ENCODE measurements around the gene HOXB3. TPM values are rescaled to one million over a fixed set of nuclear protein-coding genes. Genes with fewer than 3 reads are reported as not detected.

The HOXB3 gene
- total RNA-seq, 1 donor from 2014 or later = 2.5 TPM

DNA sequence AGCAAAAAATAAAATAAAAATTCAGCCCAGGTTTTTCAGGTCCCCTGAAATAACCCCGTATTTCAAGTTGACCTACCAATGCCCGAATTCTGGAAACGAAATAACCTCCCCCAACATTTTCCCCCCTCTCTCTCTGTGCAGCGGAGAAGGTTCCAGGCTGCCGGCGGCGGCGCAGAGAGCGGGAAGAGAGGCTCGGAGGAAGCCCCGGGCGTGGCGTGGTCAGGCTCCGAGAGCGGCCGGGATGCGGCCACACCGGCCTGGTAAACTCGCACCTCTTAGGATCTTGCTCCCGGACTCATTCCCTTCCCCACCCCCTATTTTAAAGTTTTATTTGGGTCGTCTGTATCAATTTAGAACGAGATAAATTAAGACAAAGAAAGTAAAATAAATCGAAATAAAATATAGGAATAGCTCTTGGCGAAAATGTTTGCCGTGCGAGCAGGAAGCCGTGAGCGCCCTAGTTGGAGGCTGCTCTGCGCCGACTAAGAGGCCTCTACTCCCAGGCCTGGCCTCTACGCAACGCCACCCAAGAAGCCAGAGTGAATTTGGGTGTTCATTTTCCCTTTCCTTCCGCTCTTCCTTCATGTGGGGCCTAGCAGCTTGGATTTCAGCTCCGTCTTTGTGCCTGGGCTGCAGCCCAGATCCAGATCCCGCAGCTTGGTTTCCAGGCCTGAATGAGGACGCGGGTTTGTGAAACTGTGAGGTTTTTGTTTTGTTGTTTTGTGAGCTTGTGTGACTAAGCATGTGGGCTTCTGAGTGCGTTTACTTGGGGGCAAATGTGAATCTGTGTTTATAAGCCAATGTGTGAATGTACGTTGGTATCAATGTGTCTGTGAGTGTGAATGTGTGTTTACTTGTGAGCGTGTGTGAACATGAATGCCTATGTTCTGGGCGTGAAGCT, 16.2 kb upstream of the HOXB3 start:
- peak overlapping the region; percentile 6 for H3K27ac Mint-ChIP-seq
- no peaks in the 10 kb centered on the region for H3K9me3 Mint-ChIP-seq
- peaks cover 78% of the 10 kb centered on the region for H3K27me3 Mint-ChIP-seq (ENCODE audit: insufficient read depth)
- H3K4me1 Mint-ChIP-seq (ENCODE audit: low read depth) = peaks cover 6% of the 10 kb centered on the region
- H3K36me3 Mint-ChIP-seq (ENCODE audit: low read depth) = no peaks in the 10 kb centered on the region
- DNase-seq (ENCODE audit: low spot score) = no peak
- H3K4me3 Mint-ChIP-seq = no peak overlapping the region
- intact Hi-C loops (cut with micrococcal nuclease) = no loop called here

DNA sequence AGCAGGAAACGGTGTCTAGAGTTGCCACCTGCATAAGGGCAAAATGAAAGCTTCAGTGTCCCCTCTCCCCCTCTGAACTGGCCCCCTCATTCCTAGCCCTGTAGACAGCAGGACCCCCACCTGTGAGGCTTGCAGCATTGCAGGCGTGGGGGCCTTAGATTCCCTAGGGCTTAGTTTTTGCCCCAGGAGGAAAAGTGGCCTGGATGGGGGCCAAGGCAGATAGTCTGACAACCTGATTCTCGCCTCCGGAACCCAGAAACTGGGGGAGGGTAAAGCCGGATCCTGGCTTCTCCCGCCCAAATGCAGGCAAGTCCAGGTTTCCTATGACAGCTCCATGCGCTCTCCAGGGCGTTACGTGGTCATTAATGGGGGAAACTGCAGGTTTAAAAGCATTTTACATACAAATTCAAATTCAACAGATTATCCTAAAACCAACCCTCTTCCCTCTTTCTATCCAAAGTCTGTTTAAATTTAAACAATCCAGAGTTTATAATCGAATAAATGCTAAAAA, 15.4 kb upstream of the HOXB3 start:
- H3K4me3 Mint-ChIP-seq = no peak overlapping the region
- no peak for DNase-seq (ENCODE audit: low spot score)
- H3K27ac Mint-ChIP-seq = no peak overlapping the region
- H3K9me3 Mint-ChIP-seq = no peaks in the 10 kb centered on the region
- no peaks in the 10 kb centered on the region for H3K36me3 Mint-ChIP-seq (ENCODE audit: low read depth)
- H3K4me1 Mint-ChIP-seq (ENCODE audit: low read depth) = no peaks in the 10 kb centered on the region
- peaks cover 78% of the 10 kb centered on the region for H3K27me3 Mint-ChIP-seq (ENCODE audit: insufficient read depth)
- intact Hi-C loops (cut with micrococcal nuclease) = no loop called here

GRCh38 chr17:48604770-48605329, 14.8 kb upstream of the HOXB3 start, which contains the start of gene HOXB6:
Gene HOXB6, minus strand, starts transcription at chr17:48604986. Its CDS starts 6,836 bp downstream, at chr17:48598150.
- H3K9me3 Mint-ChIP-seq = no peaks in the 10 kb centered on the region
- H3K36me3 Mint-ChIP-seq (ENCODE audit: low read depth) = no peaks in the 10 kb centered on the region
- H3K4me1 Mint-ChIP-seq (ENCODE audit: low read depth) = no peaks in the 10 kb centered on the region
- H3K4me3 Mint-ChIP-seq = no peak within 1 kb of the TSS
- no peak for DNase-seq (ENCODE audit: low spot score)
- no peak within 1 kb of the TSS for H3K27ac Mint-ChIP-seq
- peaks cover 82% of the 10 kb centered on the region for H3K27me3 Mint-ChIP-seq (ENCODE audit: insufficient read depth)
- intact Hi-C loops (cut with micrococcal nuclease) = no loop called here

DNA sequence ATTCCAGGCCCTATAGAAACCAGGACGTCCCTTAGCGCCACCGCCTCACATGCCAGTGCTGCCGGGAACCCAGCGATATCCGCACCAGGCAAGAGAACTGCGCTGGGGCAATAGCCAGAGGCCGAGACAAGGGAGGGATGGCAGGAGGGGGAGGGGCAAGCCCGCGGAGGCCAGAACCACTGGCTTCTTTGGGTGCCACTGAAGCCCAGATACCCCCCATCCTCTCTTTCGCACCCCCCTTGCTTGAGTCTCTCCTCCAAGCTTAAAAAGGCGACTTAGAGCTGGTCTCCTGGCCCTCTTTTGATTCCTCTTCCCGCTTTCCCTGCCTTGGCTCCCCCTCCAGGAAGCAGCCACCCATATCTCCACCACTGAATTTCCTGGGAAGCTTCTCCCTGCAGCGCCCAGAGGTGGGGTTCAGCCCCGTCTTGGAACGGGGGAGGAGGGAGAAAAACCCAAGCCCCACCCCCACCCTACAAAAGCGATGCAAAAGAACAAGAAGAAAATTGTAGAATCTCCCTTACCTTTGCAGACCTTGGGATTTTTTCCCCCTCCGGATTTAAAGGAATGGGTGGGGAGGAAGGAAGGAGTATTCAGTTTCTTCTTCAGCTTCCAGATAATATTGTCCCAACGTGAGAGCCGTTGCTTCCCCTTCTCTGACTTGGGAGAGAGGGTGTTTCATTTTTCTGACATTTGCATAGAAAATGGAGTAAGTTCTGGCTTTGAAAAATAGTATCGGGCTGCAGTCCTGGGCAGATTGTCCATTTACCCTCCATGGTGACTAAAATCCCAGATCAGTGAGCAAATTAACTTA, 14.1 kb upstream of the HOXB3 start:
- Mint-ChIP-seq H3K27me3 (ENCODE audit: insufficient read depth) (peaks cover 85% of the 10 kb centered on the region), H3K9me3 (no peaks in the 10 kb centered on the region), H3K27ac (no peak overlapping the region), H3K4me1 (ENCODE audit: low read depth) (no peaks in the 10 kb centered on the region), H3K4me3 (no peak overlapping the region), H3K36me3 (ENCODE audit: low read depth) (no peaks in the 10 kb centered on the region)
- no peak for DNase-seq (ENCODE audit: low spot score)
- intact Hi-C loops (cut with micrococcal nuclease) = no loop called here

DNA sequence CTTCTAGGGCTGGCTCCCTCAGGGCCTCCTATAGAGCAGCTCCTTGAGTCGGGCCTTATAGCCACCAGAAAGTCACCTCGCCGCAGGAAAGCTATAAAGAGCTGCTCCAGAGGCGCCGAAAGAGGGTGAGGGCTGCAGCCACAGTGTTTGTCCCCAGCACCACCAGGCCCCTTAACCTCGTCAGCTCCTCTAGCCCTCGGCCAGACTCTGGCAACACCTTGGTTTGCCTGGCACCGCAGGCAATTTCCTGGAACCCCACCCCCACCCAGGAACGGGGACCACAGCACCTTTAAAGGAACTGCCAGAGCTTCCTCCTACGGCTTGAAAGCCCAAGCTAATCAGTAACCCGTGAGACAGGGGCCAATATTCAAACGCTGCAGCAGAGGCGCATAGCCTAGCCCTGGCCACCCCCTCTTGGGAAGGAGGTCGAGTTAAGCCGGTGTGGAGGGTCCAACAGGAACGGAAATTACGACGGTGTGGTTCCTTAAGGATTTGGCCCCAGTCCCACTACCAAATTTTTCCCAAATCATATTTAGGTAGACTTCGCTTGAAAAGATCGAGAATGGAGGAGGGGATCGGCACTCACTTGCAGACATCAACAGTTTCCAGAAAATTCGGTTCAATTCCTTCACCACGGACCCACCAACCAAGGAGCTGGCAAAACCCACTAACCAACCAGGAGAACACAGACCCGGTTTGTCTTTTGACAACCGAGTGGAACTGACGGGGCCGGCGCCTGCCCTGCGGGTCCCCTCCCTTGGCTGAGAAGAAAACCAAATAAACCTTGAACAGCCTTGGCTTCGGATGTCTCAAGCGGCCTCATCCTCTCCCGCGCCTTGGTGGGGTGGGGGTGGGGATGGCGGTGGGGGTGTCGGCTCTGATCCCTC, 11.7 kb upstream of the HOXB3 start:
- Mint-ChIP-seq H3K27ac (no peak overlapping the region), H3K9me3 (no peaks in the 10 kb centered on the region), H3K4me3 (no peak overlapping the region), H3K27me3 (ENCODE audit: insufficient read depth) (peaks cover 91% of the 10 kb centered on the region), H3K4me1 (ENCODE audit: low read depth) (peaks cover 22% of the 10 kb centered on the region), H3K36me3 (ENCODE audit: low read depth) (no peaks in the 10 kb centered on the region)
- no peak for DNase-seq (ENCODE audit: low spot score)
- intact Hi-C loops (cut with micrococcal nuclease) = no loop called here

DNA sequence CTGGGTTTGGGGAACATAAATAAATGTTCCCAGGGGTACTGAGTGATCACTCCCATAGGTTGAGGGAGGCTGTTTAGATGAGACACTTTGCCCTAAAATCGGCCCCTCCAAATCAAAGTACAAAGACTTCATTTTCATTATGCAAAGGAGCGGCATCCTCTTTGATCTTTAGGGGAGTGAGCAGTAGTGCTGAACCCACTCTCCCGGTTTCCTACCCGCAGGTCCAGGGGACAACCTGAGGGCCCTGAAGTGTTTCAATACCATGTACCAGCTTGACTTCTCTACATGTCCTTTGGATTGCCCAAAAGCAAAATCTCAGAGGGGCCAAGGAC, 11.1 kb upstream of the HOXB3 start:
- Mint-ChIP-seq H3K9me3 (no peaks in the 10 kb centered on the region), H3K4me3 (no peak overlapping the region), H3K4me1 (ENCODE audit: low read depth) (peaks cover 28% of the 10 kb centered on the region), H3K27me3 (ENCODE audit: insufficient read depth) (peaks cover 91% of the 10 kb centered on the region), H3K27ac (no peak overlapping the region), H3K36me3 (ENCODE audit: low read depth) (peaks cover 2% of the 10 kb centered on the region)
- intact Hi-C loops (cut with micrococcal nuclease) = no loop called here
- no peak for DNase-seq (ENCODE audit: low spot score)

DNA sequence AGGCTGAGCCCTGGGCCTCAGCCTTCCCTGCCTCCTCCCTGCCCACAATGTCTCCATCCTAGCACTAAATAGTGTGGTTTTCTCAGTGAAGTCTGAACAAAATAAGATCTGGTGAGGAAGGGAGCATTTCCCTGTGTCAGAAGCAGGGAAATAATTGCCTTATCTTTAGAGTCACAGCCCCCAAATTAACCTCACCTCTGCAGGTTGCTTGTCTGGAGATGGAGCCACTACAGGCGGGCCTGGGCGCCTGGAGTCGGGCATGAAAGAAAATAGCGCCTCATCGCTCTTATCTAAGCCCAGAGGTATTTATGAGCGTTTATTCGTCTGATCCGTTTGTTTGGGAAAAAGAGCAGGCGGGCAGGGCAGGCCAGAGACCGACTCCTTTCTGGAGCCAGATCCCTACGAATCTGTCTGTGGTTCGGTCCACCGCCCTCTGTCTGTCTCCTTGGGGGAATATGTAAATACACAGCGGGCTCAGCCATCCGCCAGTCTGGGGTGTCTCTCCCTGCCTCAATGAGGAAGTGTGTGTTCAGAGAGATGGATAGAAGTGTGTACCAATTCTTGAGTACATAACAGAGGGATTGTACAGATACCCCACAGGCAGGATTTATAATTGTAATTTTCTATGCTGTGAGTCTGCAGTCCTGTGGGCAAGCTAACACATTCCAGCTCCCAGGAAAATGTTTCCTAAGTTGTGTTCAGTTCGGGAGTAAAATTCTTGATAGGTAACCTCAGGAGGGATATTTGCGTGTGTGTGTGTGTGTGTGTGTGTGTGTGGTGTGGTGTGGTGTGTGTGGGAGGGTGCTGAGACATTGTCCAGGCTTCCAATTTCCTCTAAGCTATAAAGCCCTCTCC, 10.4 kb upstream of the HOXB3 start:
- intact Hi-C loops (cut with micrococcal nuclease) = no loop called here
- Mint-ChIP-seq H3K27me3 (ENCODE audit: insufficient read depth) (peaks cover 91% of the 10 kb centered on the region), H3K4me1 (ENCODE audit: low read depth) (peaks cover 30% of the 10 kb centered on the region), H3K27ac (no peak overlapping the region), H3K36me3 (ENCODE audit: low read depth) (peaks cover 2% of the 10 kb centered on the region), H3K9me3 (no peaks in the 10 kb centered on the region), H3K4me3 (no peak overlapping the region)
- no peak for DNase-seq (ENCODE audit: low spot score)

- H3K36me3 Mint-ChIP-seq (ENCODE audit: low read depth) = peaks cover 2% of the 10 kb centered on the region
- intact Hi-C loops (cut with micrococcal nuclease) = loop anchor here (10.0 kb wide), 1 partner anchor 465 kb away; no protein-coding TSS in a partner anchor
- H3K4me3 Mint-ChIP-seq = no peak overlapping the region
- no peak overlapping the region for H3K27ac Mint-ChIP-seq
- no peaks in the 10 kb centered on the region for H3K9me3 Mint-ChIP-seq
- peaks cover 91% of the 10 kb centered on the region for H3K27me3 Mint-ChIP-seq (ENCODE audit: insufficient read depth)
- peaks cover 33% of the 10 kb centered on the region for H3K4me1 Mint-ChIP-seq (ENCODE audit: low read depth)
- no peak for DNase-seq (ENCODE audit: low spot score)
These were observed 9.3 kb upstream of the HOXB3 start for GRCh38 chr17:48599354-48599753.

DNA sequence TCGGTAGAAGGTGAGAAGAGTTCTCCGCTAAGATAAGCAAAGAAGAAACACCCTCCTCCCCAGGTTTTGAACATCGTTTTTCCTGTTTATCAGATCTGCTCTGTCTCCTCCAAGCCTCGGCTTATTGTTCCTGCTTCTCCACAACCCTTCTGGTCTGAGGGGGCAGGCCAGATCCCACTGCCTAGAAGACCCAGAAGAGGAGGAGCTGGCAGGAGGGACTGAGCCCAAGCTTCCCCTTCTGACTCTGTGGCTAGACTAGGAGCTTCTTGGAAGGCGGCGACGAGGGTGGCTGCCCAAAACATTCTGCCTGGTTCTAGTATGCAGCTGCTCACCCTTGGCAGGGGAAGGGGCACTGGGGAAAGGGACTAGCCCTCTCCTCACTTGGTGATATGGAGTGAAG, 8.7 kb upstream of the HOXB3 start:
- peak overlapping the region; percentile 42 for H3K27ac Mint-ChIP-seq
- no peak for DNase-seq (ENCODE audit: low spot score)
- intact Hi-C loops (cut with micrococcal nuclease) = loop anchor here (10.0 kb wide), 1 partner anchor 464 kb away; no protein-coding TSS in a partner anchor
- peaks cover 86% of the 10 kb centered on the region for H3K27me3 Mint-ChIP-seq (ENCODE audit: insufficient read depth)
- no peaks in the 10 kb centered on the region for H3K9me3 Mint-ChIP-seq
- H3K4me1 Mint-ChIP-seq (ENCODE audit: low read depth) = peaks cover 37% of the 10 kb centered on the region
- peak overlapping the region; percentile 77 for H3K4me3 Mint-ChIP-seq
- H3K36me3 Mint-ChIP-seq (ENCODE audit: low read depth) = peaks cover 2% of the 10 kb centered on the region

GRCh38 chr17:48597778-48598631, 8.0 kb upstream of the HOXB3 start:
- intact Hi-C loops (cut with micrococcal nuclease) = loop anchor here (2.0 to 10.0 kb wide), 2 partner anchors 13 to 463 kb away; partner anchors contain the start of gene HOXB7
- Mint-ChIP-seq H3K27me3 (ENCODE audit: insufficient read depth) (peaks cover 80% of the 10 kb centered on the region), H3K4me3 (peak overlapping the region; percentile 77), H3K4me1 (ENCODE audit: low read depth) (peaks cover 45% of the 10 kb centered on the region), H3K36me3 (ENCODE audit: low read depth) (peaks cover 2% of the 10 kb centered on the region), H3K27ac (peak overlapping the region; percentile 37), H3K9me3 (no peaks in the 10 kb centered on the region)
- no peak for DNase-seq (ENCODE audit: low spot score)

DNA sequence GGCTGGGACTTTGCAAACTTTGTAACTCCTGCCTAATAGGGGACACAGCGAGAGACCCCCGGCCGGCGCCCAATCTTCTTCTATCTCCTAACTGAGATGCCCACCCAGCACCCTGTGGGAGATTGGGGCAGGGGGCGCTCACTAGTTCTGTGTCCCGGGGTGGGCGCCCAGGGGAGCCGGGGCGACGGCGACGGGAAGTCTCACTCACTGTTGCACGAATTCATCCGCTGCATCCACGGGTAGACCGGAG, 7.4 kb upstream of the HOXB3 start:
- Mint-ChIP-seq H3K9me3 (no peaks in the 10 kb centered on the region), H3K27me3 (ENCODE audit: insufficient read depth) (peaks cover 80% of the 10 kb centered on the region), H3K4me1 (ENCODE audit: low read depth) (peaks cover 50% of the 10 kb centered on the region), H3K36me3 (ENCODE audit: low read depth) (peaks cover 2% of the 10 kb centered on the region), H3K4me3 (peak overlapping the region; percentile 77), H3K27ac (peak overlapping the region; percentile 19)
- intact Hi-C loops (cut with micrococcal nuclease) = loop anchor here (2.0 to 10.0 kb wide), 2 partner anchors 13 to 463 kb away; partner anchors contain the start of gene HOXB7
- DNase-seq (ENCODE audit: low spot score) = no peak

All from activated T-helper 1 cell treated with anti-CD3 and anti-CD28 coated beads, Interleukin-12 subunit alpha, Interleukin-12 subunit beta, Interleukin-2, Interleukin-4 antibody, amounts not matched to agents 30 ng/mL and 10 ng/mL and 1 ng/mL, durations not matched to agents 14 hours and 24 hours and 36 hours (primary cell).